Muscle of leg (tissue), 11 donors: Measurements from ENCODE around the gene TMEM8B. TPM values are rescaled to one million over a fixed set of nuclear protein-coding genes. Genes with fewer than 3 reads are reported as not detected.

Source experiments
- DNase-seq: peaks from one replicate; pipeline ENCODE4 v3.0.0; 2013
- H3K27ac ChIP-seq: one replicate; pipeline ENCODE4 v1.5.1; 2013; ENCODE audit warnings: mild to moderate bottlenecking, low read length, control low read depth
- H3K27me3 ChIP-seq: one replicate; pipeline ENCODE4 v1.6.1; 2013; ENCODE audit warnings: low read length; ENCODE audit not compliant: control insufficient read depth, insufficient read depth
- H3K36me3 ChIP-seq: one replicate; pipeline ENCODE4 v1.6.1; 2013; ENCODE audit warnings: low read length; ENCODE audit not compliant: control insufficient read depth, insufficient read depth
- H3K4me1 ChIP-seq: one replicate; pipeline ENCODE4 v1.6.1; 2013; ENCODE audit warnings: low read length; ENCODE audit not compliant: control insufficient read depth, insufficient read depth
- H3K4me3 ChIP-seq: one replicate; pipeline ENCODE4 v1.5.1; 2013; ENCODE audit warnings: low read length, control low read depth
- H3K9me3 ChIP-seq: replicated peaks from 2 replicates; pipeline ENCODE4 v1.6.1; 2013; ENCODE audit warnings: low read depth, low read length; ENCODE audit not compliant: control insufficient read depth
- WGBS: methylation state at CpG from one replicate; pipeline ENCODE4 v1.1.5; 2013; ENCODE audit warnings: missing lambda C conversion rate; ENCODE audit not compliant: insufficient coverage; 5-methylcytosine and 5-hydroxymethylcytosine counted together
- polyA plus RNA-seq, 8 donors: library from polyadenylated mRNA; unstranded; fragments of 120-200 nt; gene quantifications; one replicate each; pipeline versions ENCODE4 v1.2.1 to v1.2.3, GENCODE V29; 2013; ENCODE audit warnings: inconsistent platforms in 1 of 8, low replicate concordance in 1 of 8; ENCODE audit not compliant: insufficient read length in 8 of 8, insufficient read depth in 1 of 8
- total RNA-seq: library from RNA; stranded (reverse); fragments of 120-200 nt; gene quantifications from one replicate; pipeline ENCODE4 v1.2.4, GENCODE V29; 2013

The TMEM8B gene
- total and polyA plus RNA-seq, 9 donors: 5.1 to 22.3 (median 17.9) TPM

GRCh38 chr9:35852876-35853865 is 24.1 kb downstream of the TMEM8B start:
- peaks cover 35% of the 10 kb centered on the region for H3K27me3 ChIP-seq
- no peak overlapping the region for H3K27ac ChIP-seq
- no peak overlapping the region for H3K4me3 ChIP-seq
- 91% methylated on average over 23 of the region's 25 CpGs for WGBS
- no peak for DNase-seq
- H3K4me1 ChIP-seq: peaks cover 5% of the 10 kb centered on the region
- H3K9me3 ChIP-seq: no peaks in the 10 kb centered on the region
- peaks cover 22% of the 10 kb centered on the region for H3K36me3 ChIP-seq

- peaks cover 19% of the 10 kb centered on the region for H3K36me3 ChIP-seq
- H3K9me3 ChIP-seq: no peaks in the 10 kb centered on the region
- peaks cover 35% of the 10 kb centered on the region for H3K27me3 ChIP-seq
- no peaks in the 10 kb centered on the region for H3K4me1 ChIP-seq
- 100% methylated on average over 1 of the region's 7 CpGs for WGBS
- H3K27ac ChIP-seq: no peak overlapping the region
- DNase-seq: no peak
- no peak overlapping the region for H3K4me3 ChIP-seq
Measured at GRCh38 chr9:35854091-35854762, 25.2 kb downstream of the TMEM8B start.

GRCh38 chr9:35856206-35856605 is 27.2 kb downstream of the TMEM8B start:
- H3K9me3 ChIP-seq: no peaks in the 10 kb centered on the region
- H3K27me3 ChIP-seq: peaks cover 47% of the 10 kb centered on the region
- H3K4me3 ChIP-seq: no peak overlapping the region
- 87% methylated on average over 3 of the region's 3 CpGs for WGBS
- no peak overlapping the region for H3K27ac ChIP-seq
- DNase-seq: no peak
- H3K36me3 ChIP-seq: peaks cover 19% of the 10 kb centered on the region
- peaks cover 10% of the 10 kb centered on the region for H3K4me1 ChIP-seq

- H3K4me3 ChIP-seq: no peak overlapping the region
- H3K4me1 ChIP-seq: peaks cover 10% of the 10 kb centered on the region
- peaks cover 52% of the 10 kb centered on the region for H3K27me3 ChIP-seq
- H3K36me3 ChIP-seq: peaks cover 19% of the 10 kb centered on the region
- no peak for DNase-seq
- no peaks in the 10 kb centered on the region for H3K9me3 ChIP-seq
- H3K27ac ChIP-seq: no peak overlapping the region
- 87% methylated on average over 4 of the region's 5 CpGs for WGBS
Measured at GRCh38 chr9:35856882-35857281, 27.9 kb downstream of the TMEM8B start.

GRCh38 chr9:35858458-35858857 is 29.4 kb downstream of the TMEM8B start:
- 40% methylated on average over 1 of the region's 5 CpGs for WGBS
- Histone ChIP-seq H3K9me3 (no peaks in the 10 kb centered on the region), H3K27ac (no peak overlapping the region), H3K27me3 (peaks cover 54% of the 10 kb centered on the region), H3K36me3 (peaks cover 6% of the 10 kb centered on the region), H3K4me3 (no peak overlapping the region), H3K4me1 (peaks cover 10% of the 10 kb centered on the region)
- DNase-seq: no peak

GRCh38 chr9:35859310-35859989 is 30.4 kb downstream of the TMEM8B start:
- no peak for DNase-seq
- H3K27me3 ChIP-seq: peaks cover 52% of the 10 kb centered on the region
- no peaks in the 10 kb centered on the region for H3K9me3 ChIP-seq
- 43% methylated on average over 16 of the region's 16 CpGs for WGBS
- no peaks in the 10 kb centered on the region for H3K36me3 ChIP-seq
- peaks cover 12% of the 10 kb centered on the region for H3K4me1 ChIP-seq
- H3K4me3 ChIP-seq: no peak overlapping the region
- no peak overlapping the region for H3K27ac ChIP-seq

- peak; percentile 43 for DNase-seq
- WGBS: no CpG with 5 or more reads among the region's 3 CpGs
Measured at GRCh38 chr9:35859990-35860339, 30.9 kb downstream of the TMEM8B start.

GRCh38 chr9:35861161-35861897 is 32.3 kb downstream of the TMEM8B start:
- Histone ChIP-seq H3K4me3 (no peak overlapping the region), H3K27me3 (peaks cover 50% of the 10 kb centered on the region), H3K4me1 (peaks cover 12% of the 10 kb centered on the region), H3K36me3 (no peaks in the 10 kb centered on the region), H3K27ac (no peak overlapping the region), H3K9me3 (no peaks in the 10 kb centered on the region)
- WGBS: 65% methylated on average over 9 of the region's 12 CpGs
- DNase-seq: no peak

More at GRCh38 chr9:35859990-35860339, 30.9 kb downstream of the TMEM8B start:
- no peaks in the 10 kb centered on the region for H3K36me3 ChIP-seq
- peaks cover 56% of the 10 kb centered on the region for H3K27me3 ChIP-seq
- no peak overlapping the region for H3K4me3 ChIP-seq
- H3K9me3 ChIP-seq: no peaks in the 10 kb centered on the region
- peaks cover 12% of the 10 kb centered on the region for H3K4me1 ChIP-seq
- H3K27ac ChIP-seq: no peak overlapping the region

- WGBS: 91% methylated on average over 4 of the region's 4 CpGs
- no peak overlapping the region for H3K27ac ChIP-seq
- H3K4me3 ChIP-seq: no peak overlapping the region
- peaks cover 12% of the 10 kb centered on the region for H3K4me1 ChIP-seq
- H3K9me3 ChIP-seq: no peaks in the 10 kb centered on the region
- no peaks in the 10 kb centered on the region for H3K36me3 ChIP-seq
- peaks cover 44% of the 10 kb centered on the region for H3K27me3 ChIP-seq
- DNase-seq: no peak
Measured at GRCh38 chr9:35862328-35862727, 33.3 kb downstream of the TMEM8B start.
